DOHH2 (cell line): ENCODE results near the gene DYRK2.

Source experiments
- H3F3A ChIP-seq: fragments of 200-600 bp; sonication (generic), shearing (Covaris generic); 2 replicates; pipeline ENCODE4 v1.6.0; 2016; ENCODE audit warnings: antibody characterized with exemption, mild to moderate bottlenecking; ENCODE audit not compliant: control insufficient read depth, insufficient read depth
- H3K27ac ChIP-seq: fragments of 200-600 bp; sonication (generic); 2 replicates; pipeline ENCODE4 v1.5.1; 2014; ENCODE audit warnings: low read depth, mild to moderate bottlenecking, low read length, moderate library complexity
- H3K27me3 ChIP-seq: fragments of 200-600 bp; sonication (generic); 2 replicates; pipeline ENCODE4 v1.6.1; 2014; ENCODE audit warnings: mild to moderate bottlenecking, low read length, mixed read lengths; ENCODE audit not compliant: control insufficient read depth
- H3K36me3 ChIP-seq: fragments of 200-600 bp; sonication (generic); 2 replicates; pipeline ENCODE4 v1.6.1; 2014; ENCODE audit warnings: mild to moderate bottlenecking, low read length, moderate library complexity, mixed read lengths; ENCODE audit not compliant: control insufficient read depth
- H3K4me1 ChIP-seq: fragments of 200-600 bp; sonication (generic); 2 replicates; pipeline ENCODE4 v1.6.1; 2014; ENCODE audit warnings: mild to moderate bottlenecking, low read length, mixed read lengths; ENCODE audit not compliant: control insufficient read depth
- H3K4me2 ChIP-seq: fragments of 200-600 bp; sonication (generic); 2 replicates; pipeline ENCODE4 v1.6.0; 2014; ENCODE audit warnings: mild to moderate bottlenecking, low read length, moderate library complexity
- H3K4me3 ChIP-seq: fragments of 200-600 bp; sonication (generic); 2 replicates; pipeline ENCODE4 v1.5.1; 2014; ENCODE audit warnings: mild to moderate bottlenecking, low read length, mixed read lengths
- H3K79me2 ChIP-seq: fragments of 200-600 bp; sonication (generic); 2 replicates; pipeline ENCODE4 v1.6.1; 2014; ENCODE audit warnings: mild to moderate bottlenecking, low read length, mixed read lengths; ENCODE audit not compliant: control insufficient read depth
- H3K9me2 ChIP-seq: fragments of 200-600 bp; sonication (generic); replicated peaks from 2 replicates; pipeline ENCODE4 v1.6.1; 2014; ENCODE audit warnings: mild to moderate bottlenecking, low read length, mixed read lengths; ENCODE audit not compliant: control insufficient read depth
- H3K9me3 ChIP-seq: fragments of 200-600 bp; sonication (generic); 2 replicates; pipeline ENCODE4 v1.6.1; 2014; ENCODE audit warnings: antibody characterized with exemption, low read length, mixed read lengths; ENCODE audit not compliant: control insufficient read depth, insufficient read depth
- H4K20me1 ChIP-seq: fragments of 200-600 bp; sonication (generic); 2 replicates; pipeline ENCODE4 v1.6.0; 2014; ENCODE audit warnings: low read depth, mild to moderate bottlenecking, antibody characterized with exemption, low read length, moderate library complexity; ENCODE audit not compliant: control insufficient read depth, insufficient read depth
- CTCF ChIP-seq: fragments of 200-600 bp; sonication (generic); IDR thresholded peaks from one replicate; pipeline ENCODE4 v1.5.1; 2014; ENCODE audit warnings: antibody characterized with exemption, mild to moderate bottlenecking, low read depth, low read length; ENCODE audit not compliant: poor library complexity, severe bottlenecking
- EZH2phosphoT487 ChIP-seq: fragments of 200-600 bp; sonication (generic); IDR thresholded peaks from 2 replicates; pipeline ENCODE4 v1.6.1; 2017; ENCODE audit warnings: borderline replicate concordance, mild to moderate bottlenecking, antibody characterized with exemption, low read length, moderate library complexity, mixed read lengths

The DYRK2 gene

GRCh38 chr12:67709367-67709954 is 60.9 kb downstream of the DYRK2 start:
- Histone ChIP-seq H3K4me3 (no peak overlapping the region), H3K4me1 (peaks cover 20% of the 10 kb centered on the region), H3F3A (no peaks in the 10 kb centered on the region), H3K9me3 (no peaks in the 10 kb centered on the region), H4K20me1 (no peaks in the 10 kb centered on the region), H3K27ac (no peak overlapping the region), H3K9me2 (no peaks in the 10 kb centered on the region), H3K79me2 (no peaks in the 10 kb centered on the region), H3K36me3 (no peaks in the 10 kb centered on the region), H3K4me2 (no peak overlapping the region), H3K27me3 (no peaks in the 10 kb centered on the region)
- TF ChIP-seq CTCF = no peak
- TF ChIP-seq EZH2phosphoT487 = no peak

- no peaks in the 10 kb centered on the region for H4K20me1 ChIP-seq
- H3F3A ChIP-seq = no peaks in the 10 kb centered on the region
- no peaks in the 10 kb centered on the region for H3K79me2 ChIP-seq
- no peaks in the 10 kb centered on the region for H3K9me3 ChIP-seq
- no peaks in the 10 kb centered on the region for H3K9me2 ChIP-seq
- H3K4me2 ChIP-seq = no peak overlapping the region
- no peak overlapping the region for H3K4me3 ChIP-seq
- H3K27ac ChIP-seq = no peak overlapping the region
- TF ChIP-seq EZH2phosphoT487 = no peak
- TF ChIP-seq CTCF = no peak
- no peaks in the 10 kb centered on the region for H3K27me3 ChIP-seq
- peaks cover 10% of the 10 kb centered on the region for H3K4me1 ChIP-seq
- no peaks in the 10 kb centered on the region for H3K36me3 ChIP-seq
Observed at GRCh38 chr12:67710582-67710981, 62.0 kb downstream of the DYRK2 start.

GRCh38 chr12:67712011-67712410 is 63.5 kb downstream of the DYRK2 start:
- H3K4me2 ChIP-seq = no peak overlapping the region
- H3K9me2 ChIP-seq = no peaks in the 10 kb centered on the region
- TF ChIP-seq CTCF = no peak
- no peak for TF ChIP-seq EZH2phosphoT487
- H4K20me1 ChIP-seq = no peaks in the 10 kb centered on the region
- no peaks in the 10 kb centered on the region for H3K36me3 ChIP-seq
- H3F3A ChIP-seq = no peaks in the 10 kb centered on the region
- no peaks in the 10 kb centered on the region for H3K79me2 ChIP-seq
- H3K9me3 ChIP-seq = no peaks in the 10 kb centered on the region
- H3K27ac ChIP-seq = no peak overlapping the region
- no peaks in the 10 kb centered on the region for H3K27me3 ChIP-seq
- H3K4me3 ChIP-seq = no peak overlapping the region
- peaks cover 9% of the 10 kb centered on the region for H3K4me1 ChIP-seq

GRCh38 chr12:67714648-67715047 is 66.1 kb downstream of the DYRK2 start:
- Histone ChIP-seq H4K20me1 (no peaks in the 10 kb centered on the region), H3F3A (no peaks in the 10 kb centered on the region), H3K4me2 (no peak overlapping the region), H3K27ac (no peak overlapping the region), H3K4me3 (no peak overlapping the region), H3K9me3 (no peaks in the 10 kb centered on the region), H3K27me3 (no peaks in the 10 kb centered on the region), H3K79me2 (no peaks in the 10 kb centered on the region), H3K9me2 (no peaks in the 10 kb centered on the region), H3K36me3 (no peaks in the 10 kb centered on the region), H3K4me1 (peaks cover 9% of the 10 kb centered on the region)
- no peak for TF ChIP-seq CTCF
- TF ChIP-seq EZH2phosphoT487 = no peak
